Measurements from ENCODE around the gene SASH1. TPM values are rescaled to one million over a fixed set of nuclear protein-coding genes. Genes with fewer than 3 reads are reported as not detected.

SASH1 gene
- total RNA-seq, 1 experiment from 2014 or later = 6.1 TPM

GRCh38 chr6:148463671-148464070 lies 121.0 kb downstream of the SASH1 start:
- in situ Hi-C loops (cut with HindIII; ENCODE audit: low pct_unique_long_range_greater_than_20kb, low sequenced_read_pairs) = no loop called here
- no peak for DNase-seq (ENCODE audit: low read depth)

DNA sequence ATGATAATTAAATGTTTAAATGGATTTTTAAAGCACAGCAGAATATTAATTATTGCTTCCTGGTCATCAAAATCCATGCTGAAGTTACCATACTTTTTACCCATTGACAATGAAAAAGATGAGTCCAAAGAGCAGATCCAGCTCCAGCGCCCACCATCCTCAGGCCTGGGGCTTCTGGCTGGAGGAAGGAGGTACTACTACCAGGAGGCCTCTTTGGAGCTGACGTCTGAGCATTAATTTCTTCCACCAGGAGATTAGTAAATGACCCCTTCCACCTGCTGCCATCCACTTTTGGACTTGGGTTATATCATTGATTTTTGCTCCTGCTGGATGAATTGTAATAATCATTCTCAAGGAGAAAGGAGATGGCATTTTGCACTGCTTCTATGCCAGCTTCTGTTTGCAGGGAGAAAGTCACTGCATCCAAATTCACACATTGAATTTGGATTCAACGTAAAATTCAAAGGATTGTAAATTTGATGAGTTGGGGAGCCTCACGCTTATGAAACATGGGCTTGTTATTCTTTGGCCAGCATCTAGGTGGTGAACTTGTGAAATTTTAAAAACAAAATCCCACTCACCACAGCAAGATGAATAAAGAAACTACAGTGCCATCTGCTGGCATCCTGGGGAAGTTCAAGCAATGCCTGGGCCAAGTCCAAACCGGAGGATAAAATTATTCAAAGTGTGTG lies 121.8 kb downstream of the SASH1 start:
- DNase-seq (ENCODE audit: low read depth) = peak; percentile 64
- in situ Hi-C loops (cut with HindIII; ENCODE audit: low pct_unique_long_range_greater_than_20kb, low sequenced_read_pairs) = no loop called here

DNA sequence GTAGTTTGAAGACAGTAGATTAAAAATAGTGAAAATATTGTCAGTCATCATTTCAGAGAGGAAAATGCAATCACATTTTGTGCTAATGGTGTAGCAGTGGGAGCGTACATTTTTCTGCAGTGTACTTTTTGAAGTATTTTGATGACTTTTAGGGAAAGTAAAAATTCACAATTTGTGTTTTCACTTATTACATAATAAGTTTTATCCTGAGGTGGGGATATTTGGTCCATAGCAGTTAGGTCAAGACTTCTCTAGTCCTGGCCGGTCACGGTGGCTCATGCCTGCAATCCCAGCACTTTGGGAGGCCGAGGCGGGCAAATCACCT lies 122.3 kb downstream of the SASH1 start:
- in situ Hi-C loops (cut with HindIII; ENCODE audit: low pct_unique_long_range_greater_than_20kb, low sequenced_read_pairs) = no loop called here
- DNase-seq (ENCODE audit: low read depth) = no peak

- DNase-seq (ENCODE audit: low read depth) = no peak
- in situ Hi-C loops (cut with HindIII; ENCODE audit: low pct_unique_long_range_greater_than_20kb, low sequenced_read_pairs) = no loop called here
Observed at GRCh38 chr6:148465670-148466069, 123.0 kb downstream of the SASH1 start.

GRCh38 chr6:148466158-148466557 lies 123.5 kb downstream of the SASH1 start:
- in situ Hi-C loops (cut with HindIII; ENCODE audit: low pct_unique_long_range_greater_than_20kb, low sequenced_read_pairs) = no loop called here
- DNase-seq (ENCODE audit: low read depth) = peak; percentile 10

GRCh38 chr6:148467926-148468325 lies 125.3 kb downstream of the SASH1 start:
- in situ Hi-C loops (cut with HindIII; ENCODE audit: low pct_unique_long_range_greater_than_20kb, low sequenced_read_pairs) = no loop called here
- no peak for DNase-seq (ENCODE audit: low read depth)

DNA sequence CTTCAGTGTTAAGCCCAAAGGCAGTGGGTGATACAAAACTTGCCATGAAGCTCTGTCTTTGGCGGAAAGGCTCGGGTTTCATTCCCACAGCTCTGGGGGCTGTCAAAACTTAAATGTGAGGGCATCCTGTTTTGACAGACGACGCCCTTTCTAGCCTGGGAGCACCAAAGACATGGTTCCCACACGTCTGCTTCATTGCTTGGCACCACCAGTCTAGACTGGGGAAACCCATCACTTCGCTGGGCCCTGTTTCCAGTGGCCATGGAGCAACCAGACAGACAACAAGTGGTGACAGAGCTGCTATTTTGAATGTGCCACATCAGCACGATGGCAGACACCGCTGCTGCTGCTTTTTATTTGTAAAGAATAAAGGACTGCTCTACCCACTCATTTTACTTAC lies 127.5 kb downstream of the SASH1 start:
- in situ Hi-C loops (cut with HindIII; ENCODE audit: low pct_unique_long_range_greater_than_20kb, low sequenced_read_pairs) = no loop called here
- no peak for DNase-seq (ENCODE audit: low read depth)

DNA sequence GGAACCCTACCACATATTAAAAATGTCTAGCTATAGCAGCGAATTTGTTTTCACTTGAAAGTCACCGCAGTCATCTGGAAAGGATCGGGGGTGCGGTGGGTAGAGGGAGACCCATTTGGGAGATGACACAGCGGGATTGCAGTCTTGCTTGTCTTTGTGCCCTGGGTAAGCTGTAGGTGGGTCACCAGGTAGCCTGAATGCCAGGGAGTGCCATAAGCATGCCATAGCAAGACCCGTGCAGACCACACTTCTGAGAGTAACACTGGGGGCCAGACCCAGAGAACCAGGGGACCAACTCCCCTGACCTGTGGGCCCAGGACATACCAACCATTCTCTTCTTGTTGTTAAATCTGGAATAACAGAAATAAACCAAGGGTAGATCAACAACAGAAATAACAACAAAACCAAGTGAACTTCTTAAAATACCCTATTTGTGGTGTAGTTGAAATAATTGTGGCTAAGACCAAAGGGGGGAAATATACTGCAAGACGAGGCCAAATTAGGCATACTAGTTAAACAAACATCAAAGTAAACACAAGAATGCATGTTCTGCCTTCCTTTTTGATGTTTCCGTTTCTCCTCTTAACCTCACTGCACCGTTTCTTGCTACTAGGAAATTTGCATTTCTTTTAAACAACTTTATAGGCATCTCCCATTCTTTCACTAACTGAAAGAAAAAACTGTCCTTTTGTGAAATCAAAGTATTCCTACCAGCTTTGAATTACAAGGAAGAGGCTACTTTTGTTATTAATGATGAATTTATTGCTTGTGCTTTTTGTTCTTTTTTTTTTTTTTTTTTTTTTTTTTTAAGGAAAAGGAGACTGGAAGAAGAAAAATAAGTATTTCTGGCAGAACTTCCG lies 128.2 kb downstream of the SASH1 start:
- DNase-seq (ENCODE audit: low read depth) = no peak
- in situ Hi-C loops (cut with HindIII; ENCODE audit: low pct_unique_long_range_greater_than_20kb, low sequenced_read_pairs) = no loop called here

DNA sequence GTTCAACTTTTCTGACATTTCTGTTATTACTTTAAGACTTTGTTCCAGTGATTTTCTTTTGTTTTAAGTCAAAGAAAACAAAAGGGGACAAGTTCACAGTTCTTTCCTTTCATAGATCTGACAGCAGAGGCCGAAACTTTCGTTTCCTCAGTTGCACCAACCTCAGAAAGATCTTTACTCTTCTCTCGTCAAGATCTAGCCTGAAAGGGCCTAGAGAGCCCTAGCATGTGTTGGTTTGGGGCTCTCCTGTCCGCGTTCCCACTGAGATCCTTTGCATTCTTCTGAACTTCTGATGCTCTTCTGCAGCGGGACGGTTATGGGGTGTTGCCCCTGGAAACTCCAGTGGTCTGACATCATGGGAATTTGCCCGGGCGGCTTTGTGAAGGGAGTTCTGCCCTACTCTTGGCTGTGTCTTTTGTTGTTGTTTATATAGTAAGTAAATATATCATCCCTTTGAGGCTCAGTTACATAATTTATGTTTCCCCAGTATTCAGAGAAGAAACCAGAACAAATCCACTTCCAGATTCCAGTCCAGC lies 129.1 kb downstream of the SASH1 start:
- in situ Hi-C loops (cut with HindIII; ENCODE audit: low pct_unique_long_range_greater_than_20kb, low sequenced_read_pairs) = no loop called here
- no peak for DNase-seq (ENCODE audit: low read depth)

DNA sequence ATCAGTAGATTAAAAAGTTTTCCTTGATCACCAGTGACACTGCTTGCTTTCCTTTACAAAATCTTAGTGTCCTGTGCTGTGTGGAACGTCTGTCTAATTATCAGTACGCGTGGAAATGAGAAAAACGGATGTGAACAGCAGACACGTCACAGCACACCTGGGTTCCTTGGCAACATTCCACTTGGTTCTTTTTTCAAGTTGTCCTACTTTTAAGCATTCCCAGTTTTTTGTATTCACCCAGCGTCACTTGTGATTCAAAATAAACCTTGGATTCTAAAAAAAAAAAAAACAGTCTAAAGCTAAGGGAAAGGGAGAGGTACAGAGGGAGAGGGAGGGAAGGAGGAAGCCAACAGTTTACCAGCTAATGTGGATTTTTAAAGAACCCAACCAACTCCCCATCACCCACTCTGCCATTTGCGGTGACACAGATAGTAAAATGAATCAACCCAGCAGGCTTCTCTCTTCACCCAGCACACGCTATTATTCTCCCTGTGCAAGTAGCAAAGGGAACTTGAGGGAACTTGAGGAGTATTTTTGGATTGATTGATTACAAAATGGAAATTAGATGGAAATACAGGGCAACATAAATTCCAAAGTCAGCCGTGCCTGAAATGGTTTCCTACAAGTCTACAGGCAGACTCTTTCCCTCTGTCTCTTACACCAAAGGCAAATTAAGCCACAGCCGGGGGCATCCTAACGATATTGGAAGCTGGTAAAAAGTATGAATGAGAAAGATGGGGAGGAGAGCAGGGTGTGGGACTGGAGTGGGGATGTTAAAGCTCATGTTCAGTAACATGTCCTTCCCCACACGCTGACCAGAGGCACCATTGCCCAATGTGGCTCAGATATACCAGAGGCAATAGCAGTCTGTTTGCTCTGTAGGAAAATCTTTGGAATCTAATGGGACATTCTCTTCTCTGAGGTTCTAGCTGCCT lies 129.8 kb downstream of the SASH1 start:
- in situ Hi-C loops (cut with HindIII; ENCODE audit: low pct_unique_long_range_greater_than_20kb, low sequenced_read_pairs) = no loop called here

DNA sequence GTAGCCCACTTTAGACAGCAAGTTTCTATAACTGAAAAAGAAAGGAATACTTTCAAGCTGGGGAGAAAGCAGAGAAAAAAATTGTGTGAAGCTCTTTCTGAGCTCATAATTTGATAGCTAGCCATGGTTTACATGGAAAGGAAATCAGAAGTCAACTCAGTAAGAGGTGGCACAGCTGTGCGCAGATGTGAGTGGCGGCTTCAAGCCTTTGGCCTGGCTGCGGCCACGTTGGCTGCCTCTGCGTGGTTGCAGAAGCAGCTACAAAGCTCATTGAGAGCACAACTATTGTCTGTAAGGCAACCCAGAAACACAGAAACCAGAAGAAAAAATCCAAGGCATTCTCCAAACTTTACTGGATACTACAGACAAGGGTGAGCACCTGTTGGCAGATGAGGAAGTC lies 136.9 kb downstream of the SASH1 start:
- no peak for DNase-seq (ENCODE audit: low read depth)
- in situ Hi-C loops (cut with HindIII; ENCODE audit: low pct_unique_long_range_greater_than_20kb, low sequenced_read_pairs) = no loop called here

More for the DNA sequence above, 129.8 kb downstream of the SASH1 start:
- DNase-seq (ENCODE audit: low read depth) = no peak

- in situ Hi-C loops (cut with HindIII; ENCODE audit: low pct_unique_long_range_greater_than_20kb, low sequenced_read_pairs) = no loop called here
- no peak for DNase-seq (ENCODE audit: low read depth)
Observed at GRCh38 chr6:148487461-148487860, 144.8 kb downstream of the SASH1 start.

GRCh38 chr6:148491638-148492251 lies 149.1 kb downstream of the SASH1 start:
- DNase-seq (ENCODE audit: low read depth) = no peak
- in situ Hi-C loops (cut with HindIII; ENCODE audit: low pct_unique_long_range_greater_than_20kb, low sequenced_read_pairs) = no loop called here

DNA sequence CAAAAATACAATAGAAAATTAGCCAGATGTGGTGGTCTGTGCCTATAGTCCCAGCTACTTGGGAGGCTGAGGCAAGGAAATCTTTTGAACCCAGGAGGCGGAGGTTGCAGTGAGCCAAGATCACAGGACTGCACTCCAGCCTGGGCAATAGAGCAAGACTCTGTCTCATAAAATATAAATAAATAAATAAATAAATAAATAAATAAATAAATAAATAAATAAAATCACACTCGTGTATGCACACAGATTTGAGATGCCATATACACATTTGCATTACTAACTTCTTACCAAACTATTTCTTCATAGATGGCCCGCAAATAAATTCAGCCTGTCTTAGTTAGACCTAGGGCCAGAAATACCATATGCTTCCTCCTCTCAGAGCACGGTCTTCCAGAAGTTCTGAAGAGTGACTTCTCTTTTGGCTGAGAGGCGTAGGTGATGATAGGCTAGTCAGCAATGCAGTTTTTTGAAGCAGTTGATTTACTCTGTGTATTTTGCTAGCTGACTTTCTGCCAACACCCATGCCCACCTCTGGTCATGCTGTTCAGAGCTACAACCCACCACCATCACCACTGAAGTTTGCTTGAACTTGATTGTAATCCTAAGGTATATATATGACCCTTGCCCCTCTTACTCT lies 150.1 kb downstream of the SASH1 start:
- no peak for DNase-seq (ENCODE audit: low read depth)
- in situ Hi-C loops (cut with HindIII; ENCODE audit: low pct_unique_long_range_greater_than_20kb, low sequenced_read_pairs) = no loop called here

GRCh38 chr6:148493424-148493823 lies 150.8 kb downstream of the SASH1 start:
- DNase-seq (ENCODE audit: low read depth) = no peak
- in situ Hi-C loops (cut with HindIII; ENCODE audit: low pct_unique_long_range_greater_than_20kb, low sequenced_read_pairs) = no loop called here

DNA sequence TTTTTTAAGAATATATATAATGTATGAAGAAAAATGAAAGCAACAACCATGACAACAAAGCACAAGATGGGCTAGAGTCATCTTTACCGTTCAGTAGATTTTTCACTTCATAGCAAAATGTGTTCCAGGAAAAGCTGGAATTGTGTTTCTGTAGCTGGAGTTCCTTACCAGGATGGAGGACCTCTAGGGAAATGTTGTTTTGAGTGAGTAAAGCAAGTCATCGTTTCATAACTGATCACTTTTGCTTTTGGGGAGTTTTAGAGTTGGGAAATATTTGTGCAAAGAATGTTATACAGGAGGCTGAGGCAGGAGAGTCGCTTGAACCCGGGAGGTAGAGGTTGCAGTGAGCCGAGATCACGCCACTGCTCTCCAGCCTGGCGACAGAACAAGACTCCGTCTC lies 151.6 kb downstream of the SASH1 start:
- in situ Hi-C loops (cut with HindIII; ENCODE audit: low pct_unique_long_range_greater_than_20kb, low sequenced_read_pairs) = no loop called here
- no peak for DNase-seq (ENCODE audit: low read depth)

GRCh38 chr6:148495029-148495428 lies 152.4 kb downstream of the SASH1 start:
- in situ Hi-C loops (cut with HindIII; ENCODE audit: low pct_unique_long_range_greater_than_20kb, low sequenced_read_pairs) = no loop called here
- no peak for DNase-seq (ENCODE audit: low read depth)

- in situ Hi-C loops (cut with HindIII; ENCODE audit: low pct_unique_long_range_greater_than_20kb, low sequenced_read_pairs) = no loop called here
Observed at GRCh38 chr6:148497257-148497656, 154.6 kb downstream of the SASH1 start.

More at GRCh38 chr6:148497257-148497656, 154.6 kb downstream of the SASH1 start:
- no peak for DNase-seq (ENCODE audit: low read depth)
